Measurements from ENCODE around the gene CDK12.

Gene CDK12

GRCh38 chr17:39572121-39572520 is 110.8 kb downstream of the CDK12 start:
- no peak for TF ChIP-seq CTCF (conservative IDR thresholded peaks at IDR 0.05)
- H3K27ac ChIP-seq: no peak overlapping the region

GRCh38 chr17:39573447-39574298 is 112.4 kb downstream of the CDK12 start:
- H3K27ac ChIP-seq: peak overlapping the region; percentile 95

GRCh38 chr17:39576187-39576586 is 114.9 kb downstream of the CDK12 start:
- peak; percentile 72 for TF ChIP-seq CTCF (conservative IDR thresholded peaks at IDR 0.05)
- H3K27ac ChIP-seq: no peak overlapping the region

More at GRCh38 chr17:39573447-39574298, 112.4 kb downstream of the CDK12 start:
- no peak for TF ChIP-seq CTCF (conservative IDR thresholded peaks at IDR 0.05)

GRCh38 chr17:39578272-39578671 is 117.0 kb downstream of the CDK12 start:
- TF ChIP-seq CTCF (conservative IDR thresholded peaks at IDR 0.05): no peak
- H3K27ac ChIP-seq: no peak overlapping the region

GRCh38 chr17:39579318-39580081 is 118.2 kb downstream of the CDK12 start:
- H3K27ac ChIP-seq: no peak overlapping the region
- TF ChIP-seq CTCF (conservative IDR thresholded peaks at IDR 0.05): no peak

- no peak for TF ChIP-seq CTCF (conservative IDR thresholded peaks at IDR 0.05)
- H3K27ac ChIP-seq: no peak overlapping the region
These were observed 118.8 kb downstream of the CDK12 start for GRCh38 chr17:39580082-39580468.

- H3K27ac ChIP-seq: no peak overlapping the region
- TF ChIP-seq CTCF (conservative IDR thresholded peaks at IDR 0.05): no peak
These were observed 119.9 kb downstream of the CDK12 start for GRCh38 chr17:39581071-39581758.
